SJCRH30 (cell line): ENCODE data around the gene SLC34A3. TPM values are rescaled to one million over a fixed set of nuclear protein-coding genes. Genes with fewer than 3 reads are reported as not detected.

ENCODE experiments used
- DNase-seq, 2 experiments: peaks; one replicate each; pipeline ENCODE4 v3.0.0-alpha.2; 2015 to 2020
- H3K27ac ChIP-seq: fragments of 250-450 bp; sonication (Bioruptor Pico); 2 replicates; pipeline ENCODE4 v1.5.1; 2020; ENCODE audit warnings: mild to moderate bottlenecking, moderate library complexity
- H3K27me3 ChIP-seq: fragments of 250-450 bp; sonication (Bioruptor Pico); 2 replicates; pipeline ENCODE4 v1.5.1; 2020; ENCODE audit warnings: mild to moderate bottlenecking, moderate library complexity
- H3K36me3 ChIP-seq: fragments of 250-450 bp; sonication (Bioruptor Pico); 2 replicates; pipeline ENCODE4 v1.5.1; 2020; ENCODE audit warnings: mild to moderate bottlenecking, moderate library complexity
- H3K4me1 ChIP-seq: fragments of 250-450 bp; sonication (Bioruptor Pico); 2 replicates; pipeline ENCODE4 v1.5.1; 2020; ENCODE audit warnings: mild to moderate bottlenecking, moderate library complexity
- H3K4me3 ChIP-seq: fragments of 250-450 bp; sonication (Bioruptor Pico); 2 replicates; pipeline ENCODE4 v1.5.1; 2020; ENCODE audit warnings: mild to moderate bottlenecking, moderate library complexity
- H3K9me3 ChIP-seq: fragments of 250-450 bp; sonication (Bioruptor Pico); replicated peaks from 2 replicates; pipeline ENCODE4 v1.5.1; 2020; ENCODE audit warnings: mild to moderate bottlenecking, moderate library complexity
- total RNA-seq: library from RNA; depleted of rRNA; stranded (reverse); fragments of >200 nt; shearing (Covaris generic); gene quantifications from 2 replicates; pipeline ENCODE4 v1.2.3, GENCODE V29; 2014

The SLC34A3 gene
- total RNA-seq, 1 experiment from 2014 or later, result 0.06 TPM

DNA sequence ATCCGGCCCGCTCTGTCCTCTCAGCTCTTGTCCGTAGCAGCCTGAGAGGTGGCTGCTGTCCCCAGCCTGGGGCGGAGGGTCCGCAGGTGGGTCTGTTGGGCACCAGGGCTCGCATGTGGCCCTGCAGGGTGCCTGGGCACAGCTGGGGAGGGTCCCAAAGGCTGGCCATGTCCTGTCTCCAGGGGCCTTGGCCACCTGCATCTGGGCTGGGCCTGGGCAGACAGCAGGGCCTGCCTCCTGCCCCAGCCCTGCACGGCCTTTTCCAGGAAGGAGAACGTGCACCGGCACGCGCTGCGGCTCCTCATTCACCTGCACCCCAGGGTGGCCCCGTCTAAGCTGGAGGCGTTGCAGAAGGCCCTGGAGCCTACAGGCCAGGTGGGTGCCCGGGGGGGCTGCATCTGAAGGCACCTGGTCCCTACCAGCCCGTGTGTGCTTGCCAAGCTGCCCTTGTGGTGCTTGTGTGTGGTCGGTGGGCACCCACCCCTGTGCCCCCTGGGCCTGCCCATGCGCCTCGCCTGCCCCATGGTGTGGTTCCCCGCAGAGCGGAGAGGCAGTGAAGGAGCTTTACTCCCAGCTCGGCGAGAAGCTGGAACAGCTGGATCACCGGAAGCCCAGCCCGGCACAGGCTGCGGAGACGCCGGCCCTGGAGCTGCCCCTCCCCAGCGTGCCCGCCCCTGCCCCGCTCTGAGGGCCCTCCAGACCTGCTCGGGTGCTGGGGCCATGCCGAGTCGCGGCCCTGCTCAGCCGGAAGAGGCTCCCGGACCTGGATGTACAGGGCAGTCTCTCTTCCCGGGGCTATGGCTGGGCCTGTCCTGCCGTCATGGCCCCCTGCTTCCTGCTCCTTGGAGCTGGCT is 41.8 kb downstream of the SLC34A3 start:
- peaks cover 18% of the 10 kb centered on the region for H3K4me1 ChIP-seq

DNA sequence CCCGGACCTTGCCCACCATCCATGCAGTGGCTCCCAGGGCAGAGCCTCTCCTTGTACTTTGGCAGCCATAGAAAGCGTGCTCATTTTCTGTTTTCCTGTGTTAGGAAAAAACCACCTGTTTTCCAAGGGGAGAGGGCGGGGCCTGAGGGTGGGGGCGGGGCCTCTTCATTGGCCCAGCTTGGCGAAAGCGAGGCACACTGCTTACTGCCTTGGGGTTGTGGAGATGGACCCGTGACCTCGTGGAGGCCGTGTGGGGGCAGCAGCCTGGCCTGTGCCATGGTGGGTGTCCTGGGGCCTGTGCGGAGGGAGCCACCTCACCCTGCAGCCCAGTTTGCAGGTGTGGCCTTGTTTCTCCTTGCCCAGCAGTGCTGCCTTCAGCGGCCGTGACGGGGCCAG is 42.4 kb downstream of the SLC34A3 start:
- peaks cover 23% of the 10 kb centered on the region for H3K4me1 ChIP-seq
- no peaks in the 10 kb centered on the region for H3K27me3 ChIP-seq
- H3K4me3 ChIP-seq, result no peak overlapping the region
- H3K9me3 ChIP-seq, result no peaks in the 10 kb centered on the region
- H3K27ac ChIP-seq, result no peak overlapping the region
- DNase-seq, result no peak
- peaks cover 16% of the 10 kb centered on the region for H3K36me3 ChIP-seq

More for the DNA sequence above, 41.8 kb downstream of the SLC34A3 start:
- Histone ChIP-seq H3K27ac (no peak overlapping the region), H3K27me3 (no peaks in the 10 kb centered on the region), H3K4me3 (no peak overlapping the region), H3K36me3 (peaks cover 22% of the 10 kb centered on the region), H3K9me3 (no peaks in the 10 kb centered on the region)
- DNase-seq, result no peak

DNA sequence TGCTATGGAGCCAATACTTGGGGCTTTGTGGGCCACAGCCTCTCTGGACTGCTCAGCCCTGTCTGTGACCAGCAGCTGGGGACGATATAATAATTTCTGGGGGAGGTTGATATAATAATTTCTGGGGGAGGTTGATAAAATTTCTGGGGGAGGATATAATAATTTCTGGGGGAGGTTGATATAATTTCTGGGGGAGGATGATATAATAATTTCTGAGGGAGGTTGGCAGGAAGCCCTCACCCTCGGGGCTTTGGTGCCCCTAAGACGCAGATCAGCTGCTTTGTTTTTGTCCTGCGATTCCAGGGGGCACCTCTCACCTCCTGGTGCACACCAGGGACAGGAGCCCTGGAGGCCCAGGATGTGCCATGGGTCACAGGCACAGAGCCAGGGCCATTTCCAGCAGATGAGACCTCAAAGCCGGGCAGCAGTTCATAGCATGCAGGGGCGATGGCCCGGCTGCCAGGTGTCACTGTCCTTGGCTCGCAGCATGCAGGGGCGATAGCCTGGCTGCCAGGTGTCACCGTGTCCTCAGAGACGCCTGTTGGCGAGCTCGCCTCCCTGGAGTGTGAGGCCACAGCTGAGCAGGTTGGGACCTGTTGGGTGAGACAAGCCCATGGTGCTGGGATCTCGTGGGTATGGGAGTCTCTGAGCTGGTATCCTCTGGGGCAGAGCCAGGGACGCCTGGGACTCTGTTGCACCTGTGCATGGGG is 43.1 kb downstream of the SLC34A3 start:
- Histone ChIP-seq H3K4me3 (no peak overlapping the region), H3K36me3 (peaks cover 15% of the 10 kb centered on the region), H3K27ac (no peak overlapping the region), H3K4me1 (peaks cover 23% of the 10 kb centered on the region), H3K9me3 (no peaks in the 10 kb centered on the region), H3K27me3 (no peaks in the 10 kb centered on the region)
- peak in 1 of 2 experiments; percentile 2 for DNase-seq

DNA sequence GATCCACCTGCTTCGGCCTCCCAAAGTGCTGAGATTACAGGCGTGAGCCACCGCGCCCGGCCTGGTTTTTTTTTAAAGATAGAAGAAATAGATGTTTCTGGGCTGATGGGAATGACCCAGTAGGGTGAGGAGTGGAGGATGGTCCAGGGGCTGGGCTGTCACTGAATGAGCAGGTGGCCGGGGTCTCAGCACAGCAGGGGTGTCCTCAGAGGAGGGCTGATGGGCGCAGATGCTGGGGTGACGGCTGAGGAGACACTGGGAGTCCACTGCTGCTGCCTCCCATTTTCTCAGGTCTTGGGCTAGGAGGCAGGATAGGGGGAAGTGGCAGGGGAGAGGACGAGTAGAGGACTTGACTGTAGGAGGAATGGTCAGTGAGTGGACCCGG is 44.5 kb downstream of the SLC34A3 start:
- H3K36me3 ChIP-seq, result peaks cover 10% of the 10 kb centered on the region

DNA sequence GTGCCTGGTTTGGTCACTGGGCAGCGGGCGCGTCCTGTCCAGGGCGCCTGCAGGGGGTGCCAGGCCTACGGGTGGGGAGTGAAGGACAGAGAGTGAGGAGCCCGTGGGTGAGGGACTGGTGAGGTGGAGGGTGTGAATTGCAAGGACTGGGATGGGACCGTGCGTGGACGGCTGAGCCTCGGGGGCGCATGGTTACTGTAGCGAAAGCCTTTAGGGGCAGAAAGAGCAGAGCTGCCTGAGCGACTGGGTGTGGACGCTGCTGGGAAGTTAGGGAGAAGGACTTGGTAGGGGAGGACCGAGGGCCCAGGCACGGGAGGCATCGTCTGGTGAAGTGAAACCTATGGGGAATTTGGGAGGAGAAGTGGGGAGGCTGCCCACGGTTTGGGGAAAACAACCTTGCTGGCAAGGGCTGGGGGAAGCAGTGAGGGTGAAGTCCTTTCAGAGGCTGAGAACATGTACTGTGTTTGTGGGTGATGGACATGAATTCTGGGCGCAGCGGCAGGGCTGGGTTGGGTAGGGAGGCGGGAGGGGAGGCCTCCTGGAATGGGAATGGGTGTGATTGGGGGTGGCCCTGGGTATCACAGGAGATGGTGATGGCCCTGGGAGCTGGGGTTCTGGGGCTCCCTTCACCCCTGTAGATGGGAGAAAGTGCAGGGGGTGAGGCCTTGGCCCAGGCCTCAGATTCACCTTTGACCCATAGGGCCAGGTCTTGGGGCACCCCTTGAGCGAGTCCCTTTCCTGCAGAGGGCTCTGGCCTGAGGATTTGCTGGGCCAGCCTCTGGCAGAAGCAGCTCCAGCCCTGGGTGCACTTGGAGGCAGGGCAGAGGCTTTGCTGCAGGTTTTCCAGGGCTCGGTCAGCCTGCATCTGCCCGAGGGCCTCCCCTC is 45.1 kb downstream of the SLC34A3 start:
- peaks cover 10% of the 10 kb centered on the region for H3K36me3 ChIP-seq
- peaks cover 23% of the 10 kb centered on the region for H3K4me1 ChIP-seq
- DNase-seq, result peak in 1 of 2 experiments; percentile 15
- H3K4me3 ChIP-seq, result no peak overlapping the region
- H3K9me3 ChIP-seq, result no peaks in the 10 kb centered on the region
- no peaks in the 10 kb centered on the region for H3K27me3 ChIP-seq
- peak overlapping the region; percentile 95 for H3K27ac ChIP-seq

More for the DNA sequence above, 44.5 kb downstream of the SLC34A3 start:
- H3K27me3 ChIP-seq, result no peaks in the 10 kb centered on the region
- H3K27ac ChIP-seq, result no peak overlapping the region
- H3K4me3 ChIP-seq, result no peak overlapping the region
- H3K9me3 ChIP-seq, result no peaks in the 10 kb centered on the region
- no peak for DNase-seq
- H3K4me1 ChIP-seq, result peaks cover 23% of the 10 kb centered on the region

DNA sequence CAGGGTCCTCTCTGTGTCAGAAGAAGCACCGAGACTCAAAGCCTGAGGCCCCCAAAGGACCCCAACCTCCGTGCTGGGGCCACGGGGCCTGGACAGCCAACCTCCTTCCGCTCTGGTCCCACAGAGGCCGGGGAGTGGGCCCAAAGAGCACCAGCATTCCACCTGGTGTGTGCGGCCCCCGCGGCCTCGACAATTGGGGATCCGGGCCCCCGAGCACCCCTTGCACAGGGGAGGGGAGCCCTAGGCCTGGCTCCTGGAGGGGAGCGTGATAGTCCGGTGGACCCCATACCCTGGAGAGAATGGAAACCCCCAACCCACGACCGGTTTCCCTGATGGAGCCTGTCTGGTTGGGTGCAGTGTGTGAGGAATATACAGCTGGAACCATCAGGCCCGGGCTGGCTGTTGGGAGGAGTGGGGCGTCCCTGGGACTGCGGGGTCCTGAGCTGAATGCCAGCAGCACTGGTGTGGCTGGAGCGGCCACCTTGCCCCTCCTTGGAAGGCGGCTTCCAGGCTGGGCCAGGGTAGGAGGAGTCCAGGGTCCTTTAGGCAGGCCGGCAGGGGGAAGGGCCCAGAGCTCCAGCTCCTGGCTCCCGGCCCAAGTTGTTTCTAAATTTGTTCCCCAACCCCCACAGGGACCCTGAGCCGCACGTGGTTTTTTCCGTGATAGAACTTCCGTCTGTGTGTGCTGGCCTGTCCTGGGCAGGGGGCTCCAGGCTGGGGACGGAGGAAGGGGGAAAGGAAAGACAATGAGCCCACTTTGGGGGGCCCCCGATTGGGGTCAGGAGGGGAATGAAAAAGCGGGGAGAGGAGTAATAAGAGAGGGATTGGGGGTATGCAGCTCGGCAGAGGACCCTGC is 46.0 kb downstream of the SLC34A3 start:
- Histone ChIP-seq H3K4me3 (peak overlapping the region; percentile 45), H3K4me1 (peaks cover 23% of the 10 kb centered on the region), H3K36me3 (peaks cover 10% of the 10 kb centered on the region), H3K27ac (peak overlapping the region; percentile 95), H3K27me3 (no peaks in the 10 kb centered on the region), H3K9me3 (no peaks in the 10 kb centered on the region)
- DNase-seq, result peak; percentile 87 to 90

DNA sequence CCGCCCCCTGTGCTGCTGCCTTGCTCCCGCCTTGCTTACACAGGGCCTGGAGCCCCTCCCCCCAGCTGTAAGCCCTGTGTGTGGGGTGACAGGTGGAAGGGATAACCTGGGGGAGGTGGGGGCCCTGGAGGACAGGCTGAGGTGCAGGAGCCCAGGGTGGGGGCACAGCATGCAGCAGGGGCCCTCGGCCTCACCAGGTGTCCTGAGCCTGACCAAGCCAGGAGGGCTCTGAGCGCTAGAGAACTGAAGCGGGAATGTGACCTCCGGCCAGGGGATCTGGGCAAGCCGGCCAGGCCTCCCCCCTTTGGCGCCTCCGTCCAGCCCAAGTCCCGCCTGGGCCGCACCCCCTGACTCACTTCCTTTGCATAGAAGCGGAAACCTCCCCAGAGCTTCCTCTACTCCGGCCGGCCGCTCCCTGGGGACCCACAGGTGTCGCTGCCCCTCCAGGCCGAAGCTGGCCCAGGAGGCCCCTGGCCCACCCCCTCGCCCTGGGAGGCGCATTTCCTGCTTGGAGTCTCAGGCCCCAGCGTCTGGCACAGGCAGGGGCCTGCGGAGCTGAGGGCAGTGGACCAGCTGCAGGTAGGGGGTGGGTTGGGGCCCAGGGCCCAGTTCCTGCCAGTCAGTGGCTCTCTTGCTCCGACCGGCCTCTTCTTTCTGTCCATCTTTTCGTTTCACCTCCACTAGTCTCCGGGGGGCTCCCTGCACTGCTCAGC is 46.8 kb downstream of the SLC34A3 start, which contains the start of gene TOR4A:
TSS of gene TOR4A (plus strand) at position 398 of the 713 bp plus-strand sequence. CDS start 964 bp downstream, outside the sequence.
- Histone ChIP-seq H3K9me3 (no peaks in the 10 kb centered on the region), H3K36me3 (peaks cover 4% of the 10 kb centered on the region; the same call in 1 of the 2 replicates), H3K4me3 (peak within 1 kb of the TSS; percentile 45), H3K27ac (peak within 1 kb of the TSS; percentile 95), H3K27me3 (no peaks in the 10 kb centered on the region), H3K4me1 (peaks cover 30% of the 10 kb centered on the region)
- DNase-seq, result peak; percentile 91 to 96

DNA sequence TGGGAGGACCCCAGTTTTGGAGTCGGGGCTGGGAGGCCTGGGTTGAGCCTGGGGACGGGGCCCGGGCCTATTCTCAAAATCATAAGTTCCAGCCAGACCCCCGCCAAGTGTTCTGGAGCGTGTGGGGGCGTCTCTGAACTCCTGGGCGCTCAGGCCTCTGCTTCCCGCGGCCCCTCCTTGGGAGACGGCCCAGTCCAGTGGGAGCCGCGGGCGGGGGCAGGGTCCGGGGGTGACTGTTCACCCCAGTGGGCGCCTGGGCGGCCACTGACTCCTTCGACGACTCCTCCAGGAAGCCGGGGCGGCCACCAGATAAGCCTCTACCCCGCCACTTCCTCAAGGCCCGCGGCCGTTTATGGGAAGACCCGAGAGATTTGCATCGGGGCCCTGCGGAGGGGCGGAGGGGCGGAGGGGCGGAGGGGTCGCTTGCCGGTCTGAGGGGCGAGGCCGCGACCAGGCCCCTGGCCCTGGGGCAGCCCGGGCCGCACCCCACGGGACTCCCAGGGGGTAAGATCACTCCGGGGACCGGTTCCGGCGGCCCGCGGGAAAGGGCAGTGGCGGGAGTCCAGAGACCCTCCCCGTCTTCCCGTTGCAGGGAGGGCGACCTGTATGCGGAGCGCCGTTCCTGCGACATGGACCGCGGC is 47.5 kb downstream of the SLC34A3 start:
- Histone ChIP-seq H3K27me3 (no peaks in the 10 kb centered on the region), H3K27ac (peak overlapping the region; percentile 95), H3K4me3 (peak overlapping the region; percentile 45), H3K9me3 (no peaks in the 10 kb centered on the region), H3K4me1 (peaks cover 31% of the 10 kb centered on the region), H3K36me3 (0 out of 2 replicates have a peak, but pooled peaks cover 2% of the 10 kb centered on the region)
- peak in 1 of 2 experiments; percentile 7 for DNase-seq

DNA sequence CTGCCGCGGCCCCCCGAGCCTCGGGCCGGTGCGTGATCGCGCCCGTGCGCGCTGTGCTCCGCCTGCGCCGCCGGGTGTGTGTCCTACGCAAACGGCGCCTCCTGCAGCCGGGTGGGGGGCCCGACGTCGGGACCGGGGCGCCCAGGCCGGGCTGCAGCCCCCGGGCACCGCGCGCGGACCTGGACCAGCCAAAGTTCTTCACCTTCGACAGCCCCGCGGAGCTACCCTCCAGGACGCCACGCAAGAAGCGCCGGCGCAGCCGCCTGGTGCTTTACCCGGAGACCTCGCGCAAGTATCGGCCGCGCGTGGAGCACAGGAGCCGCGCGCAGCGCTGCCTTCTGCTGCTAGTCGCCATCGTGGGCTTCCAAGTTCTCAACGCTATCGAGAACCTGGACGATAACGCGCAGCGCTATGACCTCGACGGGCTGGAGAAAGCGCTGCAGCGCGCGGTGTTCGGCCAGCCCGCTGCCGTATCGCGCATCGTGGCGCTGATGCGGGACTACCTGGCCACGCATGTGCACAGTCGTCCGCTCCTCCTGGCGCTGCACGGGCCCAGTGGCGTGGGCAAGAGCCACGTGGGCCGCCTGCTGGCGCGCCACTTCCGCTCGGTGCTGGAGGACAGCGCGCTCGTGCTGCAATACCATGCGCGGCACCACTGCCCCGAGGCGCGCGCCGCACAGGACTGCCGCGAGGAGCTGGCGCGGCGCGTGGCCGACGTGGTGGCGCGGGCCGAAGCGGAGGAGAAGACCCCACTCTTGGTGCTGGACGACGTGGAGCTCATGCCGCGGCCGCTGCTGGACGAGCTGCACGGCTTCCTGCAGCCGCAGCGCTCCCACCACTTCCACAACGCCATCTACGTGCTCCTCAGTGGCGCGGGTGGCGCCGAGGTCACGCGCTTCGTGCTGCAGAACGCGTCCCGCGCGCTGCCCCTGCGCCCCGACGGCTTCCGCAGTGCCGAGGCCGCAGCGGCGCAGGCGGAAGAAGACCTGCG is 48.3 kb downstream of the SLC34A3 start:
- H3K27ac ChIP-seq, result no peak overlapping the region
- no peaks in the 10 kb centered on the region for H3K9me3 ChIP-seq
- DNase-seq, result no peak
- H3K36me3 ChIP-seq, result no peaks in the 10 kb centered on the region
- H3K4me1 ChIP-seq, result peaks cover 31% of the 10 kb centered on the region
- no peak overlapping the region for H3K4me3 ChIP-seq
- H3K27me3 ChIP-seq, result no peaks in the 10 kb centered on the region

DNA sequence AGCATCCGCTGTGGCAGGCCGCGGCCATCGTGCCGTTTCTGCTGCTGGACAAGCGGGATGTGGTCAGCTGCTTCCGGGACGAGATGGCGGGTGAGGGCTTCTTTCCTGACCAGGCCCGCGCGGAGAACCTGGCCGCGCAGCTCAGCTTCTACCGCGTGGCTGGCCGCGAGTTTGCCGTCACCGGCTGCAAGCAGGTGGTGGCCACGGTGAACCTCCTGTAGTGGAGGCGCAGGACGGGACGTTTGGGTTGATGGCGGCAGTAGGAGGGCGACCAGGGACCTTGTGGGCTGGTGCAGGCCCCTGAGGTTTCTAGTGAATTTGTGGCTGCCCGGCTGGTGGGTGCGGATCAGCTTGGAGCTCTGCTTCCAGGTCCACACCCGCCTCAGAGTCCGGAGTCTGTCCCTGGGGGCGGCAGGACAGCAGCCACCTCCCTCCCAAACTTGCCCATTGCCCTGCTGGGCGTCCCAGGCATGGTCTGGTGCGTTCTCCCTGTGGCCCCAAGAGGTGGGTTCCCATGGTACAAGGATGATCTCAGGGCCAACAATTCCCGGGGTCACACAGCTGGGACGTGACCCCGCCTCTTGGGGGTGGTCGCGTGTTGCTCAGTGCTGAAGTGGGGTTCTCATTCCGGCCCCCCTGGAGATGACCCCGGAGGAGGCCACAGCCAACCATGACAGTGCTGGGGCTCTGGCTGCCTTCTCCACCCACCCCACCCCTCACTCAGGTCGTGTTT is 49.2 kb downstream of the SLC34A3 start:
- peaks cover 31% of the 10 kb centered on the region for H3K4me1 ChIP-seq
- DNase-seq, result peak in 1 of 2 experiments; percentile 4
- no peaks in the 10 kb centered on the region for H3K36me3 ChIP-seq
- no peaks in the 10 kb centered on the region for H3K27me3 ChIP-seq
- no peaks in the 10 kb centered on the region for H3K9me3 ChIP-seq
- H3K27ac ChIP-seq, result no peak overlapping the region
- H3K4me3 ChIP-seq, result no peak overlapping the region
